T1000 (cell line): ENCODE results near the gene INO80B.
A peak's percentile ranks its signal among the peaks of the same experiment; 100 is the strongest.
"Not testable (repeated sequence)": the region's sequence is repeated elsewhere in the genome, so short reads cannot be mapped to it uniquely, and the experiment has no call there.

Source experiments
- DNase-seq: peaks from one replicate; lab custom pipeline; 2025; ENCODE audit warnings: mixed read lengths; lab: John Stamatoyannopoulos, UW

The INO80B gene

GRCh38 chr2:74481961-74482800, 27.3 kb downstream of the INO80B start:
- no peak for DNase-seq

GRCh38 chr2:74482801-74483674, 28.2 kb downstream of the INO80B start, which contains the start of the genes CCDC142 and TTC31:
TSS of gene CCDC142 (minus strand) at chr2:74482998. CDS start at chr2:74482837, 161 bp downstream.
TSS of gene TTC31 (plus strand) at chr2:74483081. CDS start at chr2:74483096, 15 bp downstream.
- DNase-seq, result peak; percentile 89

- DNase-seq, result not testable (repeated sequence)
These were observed 28.8 kb downstream of the INO80B start for GRCh38 chr2:74483675-74484164.

GRCh38 chr2:74486141-74486540, 31.3 kb downstream of the INO80B start:
- no peak for DNase-seq

- DNase-seq, result no peak
These were observed 34.0 kb downstream of the INO80B start for GRCh38 chr2:74488643-74489481.

- no peak for DNase-seq
These were observed 35.0 kb downstream of the INO80B start for GRCh38 chr2:74489906-74490305.

- DNase-seq, result no peak
These were observed 37.0 kb downstream of the INO80B start for GRCh38 chr2:74491648-74492544.

- DNase-seq, result no peak
These were observed 38.7 kb downstream of the INO80B start for GRCh38 chr2:74493546-74493945.

GRCh38 chr2:74495440-74495839, 40.6 kb downstream of the INO80B start:
- DNase-seq, result no peak

- DNase-seq, result no peak
These were observed 42.3 kb downstream of the INO80B start for GRCh38 chr2:74496997-74497776.

GRCh38 chr2:74497777-74498499, 43.1 kb downstream of the INO80B start:
- no peak for DNase-seq

GRCh38 chr2:74498500-74499266, 43.8 kb downstream of the INO80B start:
- DNase-seq, result no peak

GRCh38 chr2:74499267-74499939, 44.5 kb downstream of the INO80B start, which contains the start of gene LBX2:
TSS of gene LBX2 (minus strand) at chr2:74499603. CDS start at chr2:74499537, 66 bp downstream.
- no peak for DNase-seq

GRCh38 chr2:74499940-74500577, 45.2 kb downstream of the INO80B start:
- DNase-seq, result no peak

GRCh38 chr2:74500578-74500946, 45.7 kb downstream of the INO80B start:
- DNase-seq, result no peak

- DNase-seq, result no peak
These were observed 46.6 kb downstream of the INO80B start for GRCh38 chr2:74501335-74502071.
